NCI-H2227 (cell line): ENCODE data around the gene SCD.
A peak's percentile ranks its signal among the peaks of the same experiment; 100 is the strongest.
"Not testable (repeated sequence)": the region's sequence is repeated elsewhere in the genome, so short reads cannot be mapped to it uniquely, and the experiment has no call there.

Source experiments
- DNase-seq: peaks from one replicate; lab custom pipeline; 2025; ENCODE audit not compliant: unreplicated experiment; lab: John Stamatoyannopoulos, UW

SCD gene

GRCh38 chr10:100346765-100347567 lies at the start of gene SCD:
TSS of gene SCD (plus strand) at chr10:100347233. CDS start at chr10:100347505, 272 bp downstream.
- peak; percentile 90 for DNase-seq

DNA sequence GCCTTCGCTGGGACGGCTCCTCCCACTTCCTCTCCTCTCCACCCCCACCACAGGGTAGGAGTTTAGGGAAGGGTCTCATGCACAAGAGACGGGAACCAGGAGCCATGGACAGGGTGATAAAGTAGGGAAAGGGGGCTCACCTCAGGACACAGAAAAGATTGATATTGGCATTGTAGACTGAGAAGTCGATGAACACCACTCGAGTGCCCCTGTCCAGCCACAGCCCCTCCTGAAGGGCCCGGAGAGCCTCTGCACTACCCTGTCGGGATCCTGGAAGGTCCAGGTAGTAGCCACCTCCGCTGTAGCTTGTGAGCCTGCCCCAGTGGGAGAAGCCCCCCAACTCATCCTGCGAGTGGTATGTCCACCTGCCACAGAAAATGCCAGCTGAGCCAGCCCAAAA lies 49.8 kb upstream of the SCD start:
- no peak for DNase-seq

- DNase-seq = not testable (repeated sequence)
Measured at GRCh38 chr10:100301123-100301522, 45.9 kb upstream of the SCD start.

DNA sequence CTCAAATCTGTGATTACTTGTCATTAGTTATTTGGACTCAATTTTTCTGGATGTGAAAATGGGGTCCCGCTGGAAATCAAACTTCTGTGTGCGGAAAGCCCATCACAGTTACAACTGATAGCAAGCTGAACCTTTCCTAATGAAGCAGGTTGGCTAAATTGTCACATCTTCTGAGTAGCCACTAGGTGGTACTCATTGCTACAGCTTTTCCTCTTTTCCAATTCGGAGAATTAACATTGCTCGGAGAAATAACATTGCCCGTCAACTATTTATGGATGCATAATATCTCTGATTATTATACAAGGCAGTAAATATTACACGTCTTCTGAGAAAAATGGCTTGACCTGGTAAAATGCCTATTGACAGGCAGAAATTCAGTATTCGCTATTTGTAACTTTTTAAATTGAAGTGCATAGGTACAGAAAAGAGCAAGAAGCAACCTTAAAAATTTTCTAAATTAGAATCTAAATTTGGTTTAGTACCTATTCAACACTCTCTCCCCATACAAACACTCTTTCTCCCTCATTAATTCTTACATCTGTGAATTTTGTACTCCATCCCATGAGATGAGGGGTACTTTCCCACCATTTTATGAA lies 43.2 kb upstream of the SCD start:
- peak; percentile 32 for DNase-seq

- no peak for DNase-seq
Measured at GRCh38 chr10:100304414-100304813, 42.6 kb upstream of the SCD start.

GRCh38 chr10:100306861-100307260 lies 40.2 kb upstream of the SCD start:
- no peak for DNase-seq

- DNase-seq = no peak
Measured at GRCh38 chr10:100307684-100308083, 39.3 kb upstream of the SCD start.

DNA sequence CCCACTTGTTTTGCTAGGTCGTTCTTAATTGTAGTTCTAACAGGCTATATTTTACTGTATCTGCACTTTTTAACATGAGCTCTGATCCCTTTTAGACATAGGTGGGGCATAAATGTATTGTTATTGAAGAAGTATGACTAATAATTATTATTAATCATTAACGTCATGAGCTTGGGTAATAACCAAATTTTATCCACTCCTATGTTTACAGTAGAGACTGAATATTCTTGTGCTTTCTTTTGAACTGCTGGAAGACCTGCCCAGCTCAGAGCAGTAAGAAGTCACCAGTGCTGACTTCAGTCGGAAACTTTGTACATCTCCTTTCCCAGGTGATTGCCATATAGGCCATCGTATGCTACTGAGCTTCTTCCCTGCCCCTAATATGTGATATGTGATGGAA lies 35.7 kb upstream of the SCD start:
- no peak for DNase-seq

DNA sequence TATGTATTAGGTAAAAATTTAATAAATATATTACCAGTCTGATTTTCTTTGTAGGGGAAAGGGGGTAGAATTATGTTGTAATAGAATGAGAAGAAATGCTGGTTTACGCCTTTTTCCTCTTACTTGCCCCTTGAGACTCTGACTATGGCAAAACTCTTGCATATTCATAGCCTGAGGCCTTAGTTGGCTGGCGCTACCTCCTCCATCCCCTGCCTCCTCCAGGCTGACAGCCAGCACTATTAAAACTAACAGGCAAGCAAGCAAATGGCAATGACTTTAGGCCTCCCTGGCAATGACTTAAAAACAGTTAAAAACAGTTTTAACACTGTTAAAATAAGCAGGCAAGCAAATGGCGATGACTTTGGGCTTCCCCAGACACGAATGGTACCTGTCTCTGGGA lies 31.4 kb upstream of the SCD start:
- no peak for DNase-seq

DNA sequence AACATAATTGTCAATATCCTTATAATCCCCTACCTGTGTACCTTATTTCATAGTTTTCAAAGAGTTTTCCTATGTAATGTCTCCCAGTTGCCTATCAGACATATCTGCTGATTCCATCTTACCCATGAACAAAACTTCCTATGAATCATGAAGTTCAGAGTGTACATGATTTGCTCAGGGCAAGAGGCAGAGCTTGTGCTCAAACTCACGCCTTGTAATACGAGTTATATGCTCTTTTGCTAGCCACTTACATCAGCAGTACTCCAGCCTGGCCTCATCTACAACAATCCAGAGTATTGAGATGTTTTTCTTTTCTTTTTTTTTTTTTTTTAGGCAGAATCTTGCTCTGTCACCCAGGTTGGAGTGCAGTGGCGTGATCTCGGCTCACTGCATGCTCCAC lies 28.8 kb upstream of the SCD start:
- no peak for DNase-seq

GRCh38 chr10:100319707-100320402 lies 27.2 kb upstream of the SCD start:
- no peak for DNase-seq

- no peak for DNase-seq
Measured at GRCh38 chr10:100325158-100325557, 21.9 kb upstream of the SCD start.

GRCh38 chr10:100327007-100327717 lies 19.9 kb upstream of the SCD start:
- DNase-seq = no peak

GRCh38 chr10:100327718-100328009 lies 19.4 kb upstream of the SCD start:
- DNase-seq = no peak

GRCh38 chr10:100328198-100328597 lies 18.8 kb upstream of the SCD start:
- no peak for DNase-seq

DNA sequence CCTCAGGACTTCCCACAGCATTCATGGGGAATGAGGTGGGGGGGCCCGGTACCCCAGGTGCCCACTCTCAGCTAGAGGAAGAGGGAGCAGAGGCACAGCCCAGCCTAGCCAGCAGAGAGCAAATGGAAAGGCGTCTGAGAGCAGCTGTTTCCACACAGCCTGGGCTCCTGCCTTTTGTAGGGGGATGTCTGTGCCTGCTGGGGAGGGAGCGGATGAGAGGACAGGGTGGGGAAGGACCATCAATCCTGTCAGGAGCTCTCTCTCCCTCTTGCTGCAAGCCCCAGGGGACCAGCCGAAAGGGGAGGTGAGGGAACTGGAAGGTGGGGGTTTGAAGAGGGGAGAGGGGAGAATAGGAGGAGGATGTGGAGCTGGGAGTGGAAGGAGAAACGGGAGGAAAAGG lies 17.0 kb upstream of the SCD start, which contains the start of gene PKD2L1:
PKD2L1 (minus strand) TSS at position 150 of the 400 bp plus-strand sequence; CDS start at position 25, 125 bp downstream.
- no peak for DNase-seq

DNA sequence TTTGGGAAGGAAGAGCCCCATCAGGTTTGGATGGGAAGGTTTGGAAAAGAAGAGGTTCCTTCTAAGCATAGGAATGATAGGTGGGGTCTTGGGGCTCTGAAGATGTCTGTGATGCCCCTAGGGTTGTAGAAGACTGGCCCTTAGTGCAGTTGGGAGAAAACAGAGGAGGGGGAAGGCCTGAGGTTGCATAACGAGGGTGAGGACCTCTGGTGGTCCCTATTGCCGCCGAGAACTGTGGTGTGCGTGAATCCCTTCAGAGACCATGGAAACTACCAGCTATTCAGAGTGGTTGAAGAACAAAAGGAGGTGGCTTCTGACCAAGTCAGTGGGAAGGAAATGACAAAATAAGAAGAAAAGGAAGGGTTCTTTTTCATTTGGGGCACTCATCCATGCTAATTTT lies 13.9 kb upstream of the SCD start:
- DNase-seq = no peak

- no peak for DNase-seq
Measured at GRCh38 chr10:100333661-100334440, 13.2 kb upstream of the SCD start.

DNA sequence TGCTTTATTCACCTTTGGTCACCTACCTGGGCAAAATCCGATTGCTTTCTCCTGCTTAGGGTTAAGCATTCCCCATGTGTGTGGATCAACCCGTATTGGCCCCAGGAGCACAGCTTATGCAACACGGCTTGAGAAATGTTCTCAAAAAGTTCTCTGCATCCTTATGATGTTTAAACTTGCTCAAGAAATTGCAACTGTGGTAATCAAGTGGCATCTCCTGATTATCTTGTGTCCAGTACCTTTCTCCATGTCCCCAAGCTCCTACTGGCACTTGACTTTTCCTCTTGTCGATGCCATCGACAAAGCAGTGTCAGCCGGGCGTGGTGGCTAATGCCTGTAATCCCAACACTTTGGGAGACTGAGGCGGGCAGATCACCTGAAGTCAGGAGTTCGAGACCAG lies 12.3 kb upstream of the SCD start:
- no peak for DNase-seq

DNA sequence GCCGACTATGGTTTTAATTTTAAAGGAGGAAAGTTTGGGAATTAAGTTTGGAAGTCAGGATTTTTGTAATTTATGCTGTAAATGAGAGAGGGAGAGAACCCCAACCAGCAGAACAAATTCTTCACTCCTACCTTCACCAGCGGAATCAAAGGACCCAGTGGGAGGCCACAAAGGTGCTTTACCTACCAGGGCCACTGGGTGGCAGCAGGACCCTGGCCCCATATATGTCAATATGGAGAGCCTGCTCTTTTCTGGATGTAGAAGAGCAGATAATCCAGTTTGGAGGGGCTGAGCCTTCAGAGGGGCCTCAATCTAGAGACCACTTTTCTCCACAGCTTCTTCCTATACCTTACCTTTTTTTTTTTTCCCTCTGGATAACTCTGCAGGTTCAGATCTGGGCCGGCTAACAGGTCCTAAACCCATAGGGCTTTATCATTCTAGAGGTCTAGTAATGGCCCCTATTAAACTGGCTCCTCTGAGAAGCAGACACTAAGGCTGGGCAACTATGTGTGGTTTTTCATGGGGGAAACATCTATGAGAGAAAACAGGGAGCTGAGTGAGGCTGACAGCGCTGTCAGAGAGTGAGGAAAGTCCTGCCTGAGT lies 8.5 kb upstream of the SCD start:
- peak; percentile 74 for DNase-seq
